Gastroesophageal sphincter (tissue), 3 donors: ENCODE results near the gene BHMT2.

ENCODE experiments used
- EP300 ChIP-seq: sonication (generic); formaldehyde crosslinking; IDR thresholded peaks from one replicate; pipeline ENCODE4 v1.6.1; 2017; ENCODE audit warnings: antibody characterized with exemption, mild to moderate bottlenecking
- POLR2A ChIP-seq, 2 donors: fragments of 450-650 bp; IDR thresholded peaks; one replicate each; pipeline ENCODE4 v1.6.1; 2017; ENCODE audit warnings: antibody characterized with exemption in 2 of 2, mild to moderate bottlenecking in 2 of 2, moderate library complexity in 1 of 2
- POLR2AphosphoS5 ChIP-seq: sonication (generic); formaldehyde crosslinking; IDR thresholded peaks from one replicate; pipeline ENCODE4 v1.6.1; 2017; ENCODE audit warnings: antibody characterized with exemption
- TF ChIP-seq, protein P1 (sequence below), 4 experiments: fragments of 200-600 bp in 2 of 4; fragments of 450-650 bp in 2 of 4; sonication (generic) in 1 of 4; IDR thresholded peaks; one replicate each; pipeline ENCODE4 v1.5.1; 2017 to 2019; ENCODE audit warnings: antibody characterized with exemption in 4 of 4, mild to moderate bottlenecking in 2 of 4, moderate library complexity in 2 of 4

DNA sequence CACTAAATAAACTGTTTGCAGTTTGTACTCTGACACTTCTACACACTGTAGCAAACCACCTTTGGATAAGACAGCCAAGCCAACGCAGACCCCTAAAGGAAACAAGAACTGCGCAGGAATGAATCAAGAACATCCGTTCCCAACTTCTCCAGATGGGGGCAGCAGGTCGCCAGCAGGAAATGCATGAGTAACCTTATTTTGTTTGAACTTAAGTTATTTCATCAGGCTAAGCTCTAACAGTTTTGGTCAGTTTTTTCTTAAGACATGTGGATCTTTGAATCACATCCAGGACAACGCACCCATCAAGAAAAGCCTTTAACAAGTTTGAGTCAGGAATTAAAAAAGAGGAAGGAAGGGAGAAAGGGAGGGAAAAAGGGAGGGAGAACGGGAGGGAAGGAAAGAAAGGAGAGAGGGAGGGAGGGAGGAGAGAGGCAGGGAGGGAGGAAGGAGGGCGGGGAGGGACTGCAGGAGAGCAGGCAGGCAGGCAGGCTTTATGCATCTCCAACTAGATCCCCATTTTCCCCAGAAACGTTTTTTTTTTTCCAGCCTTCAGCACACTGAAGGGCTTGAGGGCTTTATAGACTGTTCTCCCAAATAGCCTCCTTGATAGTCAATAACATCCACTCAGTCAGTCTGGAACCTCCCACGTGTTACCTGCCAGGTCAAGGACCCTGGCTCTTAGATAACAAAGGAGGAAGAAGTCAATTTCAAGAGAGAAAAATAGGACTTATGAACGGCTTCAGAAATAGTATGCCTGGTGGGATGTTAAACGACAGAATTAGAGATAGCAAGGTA lies 64.3 kb downstream of the BHMT2 start:
- TF ChIP-seq, protein P1, sequence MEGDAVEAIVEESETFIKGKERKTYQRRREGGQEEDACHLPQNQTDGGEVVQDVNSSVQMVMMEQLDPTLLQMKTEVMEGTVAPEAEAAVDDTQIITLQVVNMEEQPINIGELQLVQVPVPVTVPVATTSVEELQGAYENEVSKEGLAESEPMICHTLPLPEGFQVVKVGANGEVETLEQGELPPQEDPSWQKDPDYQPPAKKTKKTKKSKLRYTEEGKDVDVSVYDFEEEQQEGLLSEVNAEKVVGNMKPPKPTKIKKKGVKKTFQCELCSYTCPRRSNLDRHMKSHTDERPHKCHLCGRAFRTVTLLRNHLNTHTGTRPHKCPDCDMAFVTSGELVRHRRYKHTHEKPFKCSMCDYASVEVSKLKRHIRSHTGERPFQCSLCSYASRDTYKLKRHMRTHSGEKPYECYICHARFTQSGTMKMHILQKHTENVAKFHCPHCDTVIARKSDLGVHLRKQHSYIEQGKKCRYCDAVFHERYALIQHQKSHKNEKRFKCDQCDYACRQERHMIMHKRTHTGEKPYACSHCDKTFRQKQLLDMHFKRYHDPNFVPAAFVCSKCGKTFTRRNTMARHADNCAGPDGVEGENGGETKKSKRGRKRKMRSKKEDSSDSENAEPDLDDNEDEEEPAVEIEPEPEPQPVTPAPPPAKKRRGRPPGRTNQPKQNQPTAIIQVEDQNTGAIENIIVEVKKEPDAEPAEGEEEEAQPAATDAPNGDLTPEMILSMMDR (IDR thresholded peaks at IDR 0.05) = peak; percentile 70 to 85 (median 82)
- TF ChIP-seq POLR2AphosphoS5 (peak; percentile 23), POLR2A (IDR thresholded peaks at IDR 0.05) (no peak), EP300 (no peak)
